Measurements from ENCODE around the gene SUSD3. TPM values are rescaled to one million over a fixed set of nuclear protein-coding genes. Genes with fewer than 3 reads are reported as not detected.

SUSD3 gene
- total RNA-seq, 1 experiment from 2014 or later: 9.0 TPM

DNA sequence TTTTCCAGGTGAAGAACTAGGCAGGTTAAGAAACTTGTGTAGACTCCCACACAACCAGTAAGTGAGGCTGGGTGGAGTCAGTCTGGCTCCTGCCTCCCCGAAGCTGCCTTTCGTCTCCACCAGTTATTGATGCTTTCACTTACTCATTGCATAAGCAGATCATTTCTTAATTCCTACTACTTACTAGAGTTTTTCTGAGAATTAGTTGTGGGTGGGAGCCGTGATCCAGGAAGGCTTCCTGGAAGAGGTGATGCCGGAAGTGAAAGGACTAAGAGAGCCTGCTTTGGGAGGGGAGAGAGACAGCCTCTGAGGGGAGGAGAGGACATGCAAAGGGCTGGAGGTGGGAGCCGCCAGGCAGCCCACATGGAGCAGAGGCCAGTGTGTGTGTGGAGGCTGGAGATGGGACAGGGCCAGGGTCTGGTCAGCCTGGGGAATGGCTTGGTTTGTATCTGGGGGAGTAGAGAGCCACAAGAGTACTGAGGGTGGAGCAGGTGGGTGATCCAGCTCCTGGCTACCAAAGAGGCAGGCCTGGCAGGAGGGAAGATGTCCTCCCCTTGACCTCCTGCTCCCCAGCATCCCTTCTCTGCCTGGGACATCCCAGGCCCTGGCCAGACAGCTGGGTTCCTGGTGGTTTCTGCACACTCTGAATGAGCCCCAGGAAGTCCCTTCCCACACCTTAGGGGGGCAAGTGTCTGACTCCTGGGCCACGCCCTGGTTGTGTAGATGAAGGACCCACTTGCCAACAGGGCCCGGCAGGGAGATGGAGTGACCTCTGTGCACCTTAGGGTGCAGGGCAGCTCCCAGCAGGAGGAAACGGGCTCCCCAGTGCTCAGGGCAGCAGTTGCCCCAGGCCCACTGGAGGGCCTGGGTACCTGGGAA is 25.3 kb downstream of the SUSD3 start:
- Histone ChIP-seq H4K20me1 (ENCODE audit: control insufficient read depth, insufficient read depth, insufficient read length) (no peaks in the 10 kb centered on the region), H3T11ph (ENCODE audit: low read length) (no peak overlapping the region), H3K27ac (ENCODE audit: insufficient read length, low read depth, low read length) (no peak overlapping the region), H3K14ac (ENCODE audit: insufficient read depth, low read length) (no peak overlapping the region; the same call in 1 of the 2 replicates), H2BK20ac (ENCODE audit: low read depth, low read length, poor library complexity, severe bottlenecking) (no peak overlapping the region), H3K79me2 (ENCODE audit: insufficient read depth, low read length) (no peaks in the 10 kb centered on the region), H3K4me1 (ENCODE audit: insufficient read depth, low read length) (no peaks in the 10 kb centered on the region), H3K56ac (ENCODE audit: insufficient read length, low read depth, low read length) (no peak overlapping the region), H4K5ac (ENCODE audit: insufficient read length, low read depth, low read length) (no peak overlapping the region), H4K8ac (replicated peaks; ENCODE audit: insufficient read length, low read depth, low read length) (no peak overlapping the region), H3K4ac (ENCODE audit: low read depth, low read length) (no peak overlapping the region), H4K91ac (ENCODE audit: insufficient read length, low read depth, low read length) (no peak overlapping the region), H3K9ac (ENCODE audit: extremely low read depth, insufficient read length, low read length) (no peak overlapping the region), H3K23me2 (ENCODE audit: insufficient read length, low read depth, low read length, poor library complexity, severe bottlenecking) (no peaks in the 10 kb centered on the region), H3K79me1 (ENCODE audit: insufficient read depth, low read depth, low read length, poor library complexity, severe bottlenecking) (no peaks in the 10 kb centered on the region), H2BK15ac (ENCODE audit: low read depth, low read length) (no peak overlapping the region), H3K27me3 (ENCODE audit: insufficient read depth, low read length) (no peaks in the 10 kb centered on the region), H2AK5ac (ENCODE audit: insufficient read length, low read length) (no peak overlapping the region), H3K23ac (ENCODE audit: insufficient read length, low read depth, low read length) (no peak overlapping the region), H2AFZ (ENCODE audit: low read length) (no peak overlapping the region), H3K18ac (ENCODE audit: insufficient read length, low read depth, low read length) (no peak overlapping the region), H3K4me2 (ENCODE audit: insufficient read depth, insufficient read length, low read length) (no peak overlapping the region), H2BK5ac (ENCODE audit: insufficient read length, low read length) (no peak overlapping the region), H2BK120ac (ENCODE audit: low read depth, low read length, poor library complexity, severe bottlenecking) (no peak overlapping the region), H2BK12ac (ENCODE audit: insufficient read length, low read depth, low read length) (no peak overlapping the region), H3K9me3 (ENCODE audit: control insufficient read depth, low read depth, low read length) (no peaks in the 10 kb centered on the region)
- H3K27ac Mint-ChIP-seq: peak overlapping the region in 2 of 3 experiments; percentile 7 to 54; a peak in 2 of 7 replicates
- peaks cover 11 to 17% (median 16%) of the 10 kb centered on the region in 3 experiments for H3K36me3 Mint-ChIP-seq (ENCODE audit: insufficient read depth in 1 of 3, low read depth in 3 of 3)
- 0 out of 4 replicates have a peak, but pooled peaks cover 0 to 3% of the 10 kb centered on the region in 2 experiments for H3K4me1 Mint-ChIP-seq
- DNase-seq: no peak
- WGBS (ENCODE audit: extremely low coverage, insufficient read length, low lambda C conversion rate): no CpG with 5 or more reads among the region's 8 CpGs
- H3K27me3 Mint-ChIP-seq (ENCODE audit: low read depth): no peaks in the 10 kb centered on the region
- TF ChIP-seq CTCF (conservative IDR thresholded peaks at IDR 0.05): no peak
- no peak overlapping the region for H3K4me3 Mint-ChIP-seq
- H3K9me3 Mint-ChIP-seq: peaks cover 6 to 9% of the 10 kb centered on the region in 2 experiments; a peak in 4 of 5 replicates

Data from H9 (cell line).